ENCODE results near the gene SAMD4A.
A peak's percentile ranks its signal among the peaks of the same experiment; 100 is the strongest.

Gene SAMD4A

DNA sequence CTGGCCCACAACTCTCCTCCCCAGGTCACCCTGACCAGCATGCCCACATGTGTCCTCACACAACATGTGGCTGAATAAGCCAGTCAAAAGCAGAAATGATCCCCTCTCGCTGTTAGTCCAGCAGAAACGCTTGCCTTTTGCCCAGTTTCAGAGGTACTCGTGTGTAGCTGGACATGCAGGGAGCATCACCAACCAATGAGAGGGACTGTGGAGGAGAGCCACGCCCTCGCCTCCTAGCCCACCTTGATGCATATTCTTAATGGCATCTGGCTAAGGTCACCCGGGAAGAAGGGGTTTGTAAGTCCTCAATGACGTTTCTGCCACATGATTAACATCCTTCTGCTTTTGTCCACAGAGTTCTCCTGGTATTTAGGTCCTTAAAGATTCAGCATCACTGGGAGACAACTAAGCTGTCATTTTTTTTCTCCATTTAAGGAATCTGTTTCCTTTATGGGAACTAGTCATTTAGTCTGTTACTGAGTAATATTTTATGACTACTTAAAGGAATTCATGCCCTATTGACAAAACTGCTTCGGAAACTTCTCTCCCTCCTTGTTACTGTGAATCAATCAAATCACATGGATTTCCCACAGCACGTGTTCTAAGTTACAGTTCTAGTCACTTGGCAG lies 201.7 kb downstream of the SAMD4A start:
- Mint-ChIP-seq H3K9me3 (no peaks in the 10 kb centered on the region), H3K27me3 (ENCODE audit: low read depth) (peaks cover 28% of the 10 kb centered on the region), H3K4me3 (no peak overlapping the region), H3K4me1 (ENCODE audit: low read depth) (peaks cover 17% of the 10 kb centered on the region), H3K36me3 (ENCODE audit: low read depth) (no peaks in the 10 kb centered on the region), H3K27ac (no peak overlapping the region)

- no peaks in the 10 kb centered on the region for H3K9me3 Mint-ChIP-seq
- no peak overlapping the region for H3K4me3 Mint-ChIP-seq
- H3K27ac Mint-ChIP-seq = no peak overlapping the region
- peaks cover 36% of the 10 kb centered on the region for H3K27me3 Mint-ChIP-seq (ENCODE audit: low read depth)
- peaks cover 23% of the 10 kb centered on the region for H3K4me1 Mint-ChIP-seq (ENCODE audit: low read depth)
- no peaks in the 10 kb centered on the region for H3K36me3 Mint-ChIP-seq (ENCODE audit: low read depth)
These were observed 203.3 kb downstream of the SAMD4A start for GRCh38 chr14:54769951-54770863.

DNA sequence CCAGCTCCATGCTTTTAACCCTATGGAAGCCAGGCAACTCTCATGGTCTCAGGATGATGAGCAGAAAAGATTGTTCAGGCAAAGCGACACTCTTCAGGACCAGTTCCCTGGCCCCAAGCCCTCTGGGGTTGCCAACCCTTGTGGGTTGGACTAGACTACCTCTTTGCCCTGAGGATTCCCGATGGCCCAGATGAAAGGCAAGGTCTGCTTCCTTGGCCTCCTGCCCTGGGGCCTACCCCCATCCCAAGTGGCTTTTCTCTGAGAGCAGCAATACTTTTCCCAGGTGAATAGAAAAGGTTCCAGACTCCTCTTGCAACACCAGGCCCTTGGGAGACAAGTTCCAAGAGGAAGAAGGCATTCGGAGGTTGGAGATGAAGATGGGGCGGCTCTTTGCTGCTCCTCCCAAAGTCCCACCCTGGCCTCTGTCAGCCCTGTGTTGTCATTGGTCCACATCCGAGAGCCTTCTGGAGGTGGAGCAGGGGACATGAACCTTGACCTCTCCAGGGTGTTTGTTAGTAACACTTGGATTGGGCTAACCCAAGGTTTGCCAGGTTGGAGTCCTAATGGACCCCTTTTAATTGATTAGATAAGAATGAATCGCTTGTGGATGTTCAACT lies 204.6 kb downstream of the SAMD4A start:
- H3K4me1 Mint-ChIP-seq (ENCODE audit: low read depth) = peaks cover 25% of the 10 kb centered on the region
- H3K27me3 Mint-ChIP-seq (ENCODE audit: low read depth) = peaks cover 39% of the 10 kb centered on the region
- H3K9me3 Mint-ChIP-seq = no peaks in the 10 kb centered on the region
- no peaks in the 10 kb centered on the region for H3K36me3 Mint-ChIP-seq (ENCODE audit: low read depth)
- H3K4me3 Mint-ChIP-seq = no peak overlapping the region
- H3K27ac Mint-ChIP-seq = no peak overlapping the region

DNA sequence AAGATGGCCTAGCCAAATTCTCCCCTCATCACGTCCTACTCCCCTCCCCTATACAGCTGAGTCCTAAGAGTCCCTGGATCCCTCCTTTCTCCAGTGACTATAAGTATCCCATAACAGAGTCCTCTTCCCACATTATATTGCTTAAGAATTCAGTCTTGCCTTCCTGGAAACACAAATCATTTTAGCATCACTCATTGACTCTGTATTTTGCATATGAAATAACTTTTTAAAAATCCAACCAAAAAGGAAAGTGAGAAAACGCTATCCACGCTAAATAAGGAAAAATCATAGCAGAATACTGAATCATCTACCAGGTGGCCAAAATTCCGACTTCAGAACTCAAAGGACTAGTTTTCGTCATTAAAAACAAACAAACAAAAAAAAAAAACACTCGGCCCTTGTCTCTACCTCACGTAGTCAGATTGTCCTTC lies 205.5 kb downstream of the SAMD4A start:
- no peaks in the 10 kb centered on the region for H3K36me3 Mint-ChIP-seq (ENCODE audit: low read depth)
- no peak overlapping the region for H3K27ac Mint-ChIP-seq
- H3K4me3 Mint-ChIP-seq = peak overlapping the region; percentile 7
- no peaks in the 10 kb centered on the region for H3K9me3 Mint-ChIP-seq
- peaks cover 33% of the 10 kb centered on the region for H3K4me1 Mint-ChIP-seq (ENCODE audit: low read depth)
- H3K27me3 Mint-ChIP-seq (ENCODE audit: low read depth) = peaks cover 46% of the 10 kb centered on the region

GRCh38 chr14:54773171-54774006 lies 206.5 kb downstream of the SAMD4A start:
- peaks cover 48% of the 10 kb centered on the region for H3K27me3 Mint-ChIP-seq (ENCODE audit: low read depth)

GRCh38 chr14:54774824-54775223 lies 207.9 kb downstream of the SAMD4A start:
- Mint-ChIP-seq H3K27ac (no peak overlapping the region), H3K9me3 (no peaks in the 10 kb centered on the region), H3K27me3 (ENCODE audit: low read depth) (peaks cover 44% of the 10 kb centered on the region), H3K4me1 (ENCODE audit: low read depth) (peaks cover 33% of the 10 kb centered on the region), H3K36me3 (ENCODE audit: low read depth) (no peaks in the 10 kb centered on the region), H3K4me3 (no peak overlapping the region)

More at GRCh38 chr14:54773171-54774006, 206.5 kb downstream of the SAMD4A start:
- H3K36me3 Mint-ChIP-seq (ENCODE audit: low read depth) = no peaks in the 10 kb centered on the region
- H3K4me1 Mint-ChIP-seq (ENCODE audit: low read depth) = peaks cover 33% of the 10 kb centered on the region
- H3K9me3 Mint-ChIP-seq = no peaks in the 10 kb centered on the region
- peak overlapping the region; percentile 79 for H3K27ac Mint-ChIP-seq
- H3K4me3 Mint-ChIP-seq = peak overlapping the region; percentile 72

DNA sequence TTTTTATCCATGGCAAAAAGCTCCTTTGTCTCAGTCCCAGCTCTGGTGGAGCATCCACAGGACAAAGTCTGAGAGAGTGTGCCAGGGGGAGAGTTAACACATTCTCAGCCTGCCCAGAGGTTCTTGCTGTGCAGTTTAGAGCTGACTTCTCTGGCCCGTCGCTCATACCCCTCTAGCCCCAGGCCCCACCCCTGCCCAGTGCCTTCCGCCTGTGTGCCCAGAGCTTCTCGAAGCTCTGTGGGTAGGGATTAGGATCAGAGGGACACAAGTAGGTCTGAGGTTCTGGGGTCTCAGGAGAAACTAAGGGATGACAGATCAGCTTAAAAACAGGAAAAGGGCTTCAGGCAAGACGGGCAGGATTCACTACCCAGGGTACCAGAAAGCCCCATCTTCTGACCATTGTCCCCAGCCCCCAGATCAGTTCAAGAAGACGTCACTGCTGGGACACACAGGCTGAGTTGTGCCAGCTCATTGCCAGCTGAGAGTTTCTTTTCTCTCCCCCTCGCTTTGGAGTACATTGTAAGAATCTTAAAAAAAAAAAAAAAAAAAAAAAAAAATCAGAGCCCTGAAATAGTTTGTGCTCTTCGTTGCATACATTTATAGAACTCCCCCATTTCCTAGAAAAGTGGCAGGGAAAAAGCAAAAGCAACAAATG lies 208.7 kb downstream of the SAMD4A start:
- no peak overlapping the region for H3K27ac Mint-ChIP-seq
- H3K4me1 Mint-ChIP-seq (ENCODE audit: low read depth) = peaks cover 33% of the 10 kb centered on the region
- H3K36me3 Mint-ChIP-seq (ENCODE audit: low read depth) = no peaks in the 10 kb centered on the region
- H3K27me3 Mint-ChIP-seq (ENCODE audit: low read depth) = peaks cover 36% of the 10 kb centered on the region
- no peaks in the 10 kb centered on the region for H3K9me3 Mint-ChIP-seq
- no peak overlapping the region for H3K4me3 Mint-ChIP-seq

- Mint-ChIP-seq H3K27me3 (ENCODE audit: low read depth) (peaks cover 44% of the 10 kb centered on the region), H3K9me3 (no peaks in the 10 kb centered on the region), H3K4me1 (ENCODE audit: low read depth) (peaks cover 33% of the 10 kb centered on the region), H3K36me3 (ENCODE audit: low read depth) (no peaks in the 10 kb centered on the region), H3K4me3 (peak overlapping the region; percentile 15), H3K27ac (peak overlapping the region; percentile 27)
These were observed 209.6 kb downstream of the SAMD4A start for GRCh38 chr14:54776361-54777001.

- H3K27ac Mint-ChIP-seq = no peak overlapping the region
- no peaks in the 10 kb centered on the region for H3K9me3 Mint-ChIP-seq
- H3K4me3 Mint-ChIP-seq = no peak overlapping the region
- no peaks in the 10 kb centered on the region for H3K36me3 Mint-ChIP-seq (ENCODE audit: low read depth)
- peaks cover 28% of the 10 kb centered on the region for H3K4me1 Mint-ChIP-seq (ENCODE audit: low read depth)
- H3K27me3 Mint-ChIP-seq (ENCODE audit: low read depth) = peaks cover 47% of the 10 kb centered on the region
These were observed 210.5 kb downstream of the SAMD4A start for GRCh38 chr14:54777395-54777794.

DNA sequence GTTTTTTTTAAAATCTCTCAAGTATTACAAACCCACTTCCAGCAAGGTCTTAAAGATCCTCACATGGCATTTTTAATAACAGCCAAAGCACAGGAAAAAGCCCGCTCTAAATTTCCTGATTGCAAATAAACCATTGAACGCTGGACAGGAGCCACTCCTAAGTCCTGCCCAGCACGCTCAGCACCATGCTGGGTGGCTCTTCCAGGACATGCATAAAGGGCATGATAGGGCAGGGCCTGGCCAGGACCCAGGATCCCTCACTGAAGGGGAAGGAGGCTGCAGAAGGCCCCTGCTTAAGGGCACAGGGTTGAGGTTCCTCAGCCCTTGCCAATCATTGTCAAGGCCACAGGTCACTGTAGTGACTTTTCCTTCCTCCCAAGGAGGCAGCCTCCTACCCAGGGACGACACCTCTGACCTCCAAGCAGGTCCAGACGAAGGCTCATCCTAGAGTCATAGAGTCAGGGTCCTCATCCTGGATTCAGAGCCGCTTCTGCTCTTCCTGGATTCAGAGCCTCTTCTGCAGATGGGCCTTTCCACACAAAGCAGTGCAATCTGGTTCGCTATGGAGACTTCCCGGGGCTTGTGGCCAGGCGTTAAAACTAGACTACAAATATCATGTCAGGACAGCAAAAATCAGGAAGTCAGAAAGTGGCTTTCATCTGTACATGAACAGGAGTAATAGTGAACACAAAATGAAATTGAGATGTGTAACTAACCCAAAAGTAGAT lies 211.9 kb downstream of the SAMD4A start:
- Mint-ChIP-seq H3K36me3 (ENCODE audit: low read depth) (no peaks in the 10 kb centered on the region), H3K4me3 (no peak overlapping the region), H3K9me3 (no peaks in the 10 kb centered on the region), H3K4me1 (ENCODE audit: low read depth) (peaks cover 18% of the 10 kb centered on the region), H3K27ac (no peak overlapping the region), H3K27me3 (ENCODE audit: low read depth) (peaks cover 56% of the 10 kb centered on the region)

GRCh38 chr14:54781080-54781479 lies 214.2 kb downstream of the SAMD4A start:
- peaks cover 14% of the 10 kb centered on the region for H3K4me1 Mint-ChIP-seq (ENCODE audit: low read depth)
- H3K36me3 Mint-ChIP-seq (ENCODE audit: low read depth) = no peaks in the 10 kb centered on the region
- peaks cover 41% of the 10 kb centered on the region for H3K27me3 Mint-ChIP-seq (ENCODE audit: low read depth)
- H3K4me3 Mint-ChIP-seq = no peak overlapping the region
- H3K9me3 Mint-ChIP-seq = no peaks in the 10 kb centered on the region
- H3K27ac Mint-ChIP-seq = no peak overlapping the region

GRCh38 chr14:54781961-54782750 lies 215.2 kb downstream of the SAMD4A start:
- Mint-ChIP-seq H3K4me1 (ENCODE audit: low read depth) (peaks cover 5% of the 10 kb centered on the region), H3K9me3 (no peaks in the 10 kb centered on the region), H3K36me3 (ENCODE audit: low read depth) (no peaks in the 10 kb centered on the region), H3K27me3 (ENCODE audit: low read depth) (peaks cover 32% of the 10 kb centered on the region), H3K27ac (no peak overlapping the region), H3K4me3 (no peak overlapping the region)
